Stimulated activated CD8-positive, alpha-beta memory T cell treated with anti-CD3 and anti-CD28 coated beads, Interleukin-12 subunit alpha, Interleukin-12 subunit beta, amount 100 ng/mL, for 4 hours (primary cell): ENCODE measurements around the gene NEU4.

Experiments
- DNase-seq: peaks from one replicate; pipeline ENCODE4 v3.0.0-alpha.2; 2020; ENCODE audit warnings: low read depth

NEU4 gene

GRCh38 chr2:241835611-241836010, 26.6 kb downstream of the NEU4 start:
- no peak for DNase-seq

GRCh38 chr2:241836292-241836691, 27.3 kb downstream of the NEU4 start:
- no peak for DNase-seq

- no peak for DNase-seq
These were observed 28.4 kb downstream of the NEU4 start for GRCh38 chr2:241837197-241837965.

GRCh38 chr2:241841181-241842066, 32.4 kb downstream of the NEU4 start:
- no peak for DNase-seq

- DNase-seq = no peak
These were observed 33.0 kb downstream of the NEU4 start for GRCh38 chr2:241842067-241842415.

- peak; percentile 50 for DNase-seq
These were observed 33.7 kb downstream of the NEU4 start for GRCh38 chr2:241842620-241843211.

GRCh38 chr2:241843321-241844065, 34.5 kb downstream of the NEU4 start:
- no peak for DNase-seq

GRCh38 chr2:241844066-241844728, 35.2 kb downstream of the NEU4 start:
- DNase-seq = peak; percentile 82

GRCh38 chr2:241844831-241845578, 36.0 kb downstream of the NEU4 start:
- no peak for DNase-seq

GRCh38 chr2:241846406-241846805, 37.4 kb downstream of the NEU4 start:
- no peak for DNase-seq

- DNase-seq = no peak
These were observed 40.0 kb downstream of the NEU4 start for GRCh38 chr2:241848761-241849615.

GRCh38 chr2:241849616-241850543, 40.9 kb downstream of the NEU4 start:
- DNase-seq = no peak

- no peak for DNase-seq
These were observed 41.7 kb downstream of the NEU4 start for GRCh38 chr2:241850544-241851324.

- no peak for DNase-seq
These were observed 42.5 kb downstream of the NEU4 start for GRCh38 chr2:241851325-241852115.

- no peak for DNase-seq
These were observed 43.4 kb downstream of the NEU4 start for GRCh38 chr2:241852116-241852980.

GRCh38 chr2:241852981-241853631, 44.1 kb downstream of the NEU4 start:
- no peak for DNase-seq
